ENCODE data around the gene WRAP73.

DNA sequence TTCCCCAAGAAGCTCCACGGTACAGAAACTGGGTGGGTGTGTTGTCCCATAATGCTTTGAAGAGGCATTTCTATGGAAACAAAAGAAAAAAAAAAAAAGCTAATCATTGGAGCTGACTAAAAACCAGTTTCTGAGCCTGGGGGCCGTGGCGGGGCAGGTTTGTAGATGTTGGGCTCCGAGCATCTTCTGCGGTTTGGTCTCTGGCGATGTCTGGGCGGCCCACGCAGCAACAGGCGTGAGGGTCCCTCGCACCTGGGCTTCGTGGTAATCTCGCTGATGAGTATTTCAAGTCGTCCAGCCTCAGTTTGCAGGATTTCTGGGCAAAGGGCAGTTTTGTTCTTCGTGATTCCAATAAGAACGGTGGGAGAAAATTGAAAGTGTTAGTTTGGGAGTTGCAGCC is 9.2 kb upstream of the WRAP73 start:
- TF ChIP-seq TAF1 (IDR thresholded peaks at IDR 0.05; ENCODE audit: borderline replicate concordance, low read depth, low read length) (no peak), POLR2AphosphoS5 (IDR thresholded peaks at IDR 0.05; ENCODE audit: low read depth, low read length) (no peak)
